Hematopoietic multipotent progenitor cell treated with erythropoietin and hydrocortisone succinate and interleukin-3 and kit ligand, for 4 days (in vitro differentiated cells): ENCODE data around the gene FZD2.
A peak's percentile ranks its signal among the peaks of the same experiment; 100 is the strongest.
"Not testable (repeated sequence)": the region's sequence is repeated elsewhere in the genome, so short reads cannot be mapped to it uniquely, and the experiment has no call there.

Source experiments
- DNase-seq: peaks from one replicate; pipeline ENCODE4 v3.0.0-alpha.2; 2015

The FZD2 gene

DNA sequence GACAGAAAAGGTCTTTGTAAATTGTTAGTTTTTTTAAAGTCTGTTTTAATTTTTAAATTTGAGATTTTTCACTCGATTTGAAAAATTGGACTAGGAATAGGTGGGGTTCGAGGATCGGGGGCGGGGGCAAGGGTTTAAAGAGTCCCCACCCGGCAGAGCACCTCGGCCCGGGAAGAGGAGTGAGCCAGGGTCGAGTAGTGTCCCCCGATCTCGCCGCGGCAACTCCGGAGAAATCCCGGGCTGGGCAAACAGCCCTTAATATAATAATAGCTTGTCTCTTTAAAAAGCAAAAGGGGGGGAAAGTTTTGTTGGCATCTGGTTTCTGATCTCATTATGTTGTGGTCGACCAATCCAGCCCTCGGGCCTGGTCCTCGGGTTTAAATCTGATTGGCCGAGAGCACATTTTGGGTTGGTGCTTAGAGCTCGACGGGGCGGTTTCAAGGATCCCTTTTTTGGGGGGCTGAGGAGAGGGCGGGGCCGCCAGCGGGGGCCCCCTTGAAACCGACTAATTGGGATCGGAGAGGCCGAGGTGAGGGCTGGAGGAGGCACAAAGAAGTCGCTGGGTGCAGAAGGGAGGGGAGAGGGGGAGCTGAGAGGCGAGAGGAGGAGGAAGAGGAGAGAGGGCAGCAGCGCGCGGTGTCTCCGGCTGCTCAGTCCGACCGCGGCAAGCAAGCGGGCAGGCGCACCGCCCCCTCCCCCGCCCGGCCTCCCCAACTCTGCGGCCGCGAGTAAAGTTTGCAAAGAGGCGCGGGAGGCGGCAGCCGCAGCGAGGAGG is at the start of gene FZD2:
Gene FZD2, plus strand, starts transcription at position 653 of the 775 bp plus-strand sequence. CDS start 205 bp downstream, outside the sequence.
- DNase-seq, result peak; percentile 94

DNA sequence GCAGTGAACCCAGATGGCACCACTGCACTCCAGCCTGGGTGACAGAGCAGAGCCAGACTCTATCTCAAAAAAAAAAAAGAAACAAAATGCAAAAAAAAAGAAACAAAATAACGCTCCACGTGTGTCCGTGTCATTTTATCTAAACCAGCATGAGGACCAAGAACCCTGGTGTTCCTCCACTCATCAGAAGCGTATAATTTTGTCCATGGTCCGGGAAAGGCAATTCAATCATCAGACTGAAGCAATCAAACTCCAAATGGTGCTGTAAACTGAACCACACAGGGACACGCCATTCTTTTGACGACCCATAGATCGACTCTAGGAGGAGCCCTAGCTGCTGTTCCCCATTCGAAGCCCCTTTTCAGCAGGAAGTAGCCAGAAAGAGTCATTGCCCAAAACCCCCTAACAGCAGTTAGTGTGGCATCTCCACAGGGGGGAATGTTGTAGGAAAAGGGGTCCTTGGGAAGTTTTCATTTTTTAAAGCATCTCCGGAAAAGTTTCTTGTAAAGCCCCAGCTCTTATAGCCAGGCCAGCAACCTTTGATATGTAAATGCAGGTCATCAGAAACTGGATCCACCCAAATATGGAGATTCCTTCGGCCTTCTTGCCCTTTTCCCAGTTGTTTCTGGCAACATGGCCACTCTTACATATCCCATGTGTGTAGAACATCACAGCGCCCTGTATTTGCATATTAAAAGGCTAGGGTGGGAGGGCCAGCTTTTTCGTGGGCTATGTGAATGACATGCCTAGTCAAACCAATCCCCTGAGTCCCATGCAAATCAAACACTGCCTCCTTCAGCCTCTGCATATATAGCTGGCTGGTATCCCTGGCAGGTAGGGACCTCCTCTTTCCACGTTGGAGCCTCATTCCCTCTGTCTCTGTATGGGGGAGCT is 45.8 kb upstream of the FZD2 start:
- peak; percentile 62 for DNase-seq

DNA sequence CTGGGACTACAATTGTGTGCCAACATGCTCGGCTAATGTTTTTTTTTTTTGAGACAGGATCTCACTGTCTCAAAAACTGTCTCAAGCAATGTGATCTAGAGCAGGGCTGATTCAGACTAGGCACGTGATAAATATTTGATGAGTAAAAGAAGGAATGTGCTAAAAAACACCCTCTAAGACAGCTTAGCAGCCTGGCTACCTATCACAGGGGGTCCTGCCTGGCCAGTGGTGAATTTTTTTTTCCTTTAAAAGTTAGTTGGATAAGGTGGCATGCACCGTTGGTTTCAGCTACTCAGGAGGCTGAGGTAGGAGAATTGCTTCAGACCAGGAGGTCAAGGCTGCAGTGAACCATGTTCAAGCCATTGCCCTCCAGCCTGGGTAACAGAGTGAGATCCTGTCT is 39.3 kb upstream of the FZD2 start:
- DNase-seq, result no peak

DNA sequence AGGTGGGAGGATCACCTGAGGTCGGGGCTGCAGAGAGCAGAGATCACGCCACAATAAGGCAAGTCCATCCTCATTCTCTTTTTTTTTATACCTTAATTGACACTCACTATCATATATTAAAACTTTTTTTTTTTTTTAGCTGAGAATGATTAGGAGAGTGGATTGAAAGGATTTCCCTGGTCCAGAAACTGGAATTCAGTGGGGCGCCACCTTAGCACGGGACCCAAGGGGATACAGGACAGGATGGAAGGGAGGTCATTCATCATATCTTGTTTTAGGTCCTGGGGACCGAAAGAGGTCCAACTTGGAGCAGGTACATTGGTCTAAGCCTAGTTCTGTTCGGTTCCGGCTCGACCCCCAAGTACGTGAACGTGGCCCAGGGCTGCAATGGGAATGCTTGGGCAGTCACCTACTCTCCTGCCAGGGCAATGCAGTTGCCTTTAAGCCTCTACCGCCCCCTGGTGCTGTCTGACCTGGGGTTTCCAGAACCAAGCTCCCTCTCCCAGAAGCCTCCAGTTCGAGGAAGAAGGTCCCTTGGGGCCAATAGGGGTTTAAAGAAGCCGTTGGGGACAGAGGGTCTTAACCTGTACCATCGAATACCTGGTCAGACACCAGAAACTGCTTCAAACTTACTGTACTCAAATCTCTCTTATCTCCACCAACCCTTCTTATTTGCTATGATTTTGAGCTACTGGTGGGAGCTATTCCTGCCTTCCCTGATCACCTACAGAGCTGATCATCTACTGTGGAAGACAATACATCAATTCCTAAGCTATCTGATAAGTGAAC is 34.2 kb upstream of the FZD2 start:
- peak; percentile 92 for DNase-seq

DNA sequence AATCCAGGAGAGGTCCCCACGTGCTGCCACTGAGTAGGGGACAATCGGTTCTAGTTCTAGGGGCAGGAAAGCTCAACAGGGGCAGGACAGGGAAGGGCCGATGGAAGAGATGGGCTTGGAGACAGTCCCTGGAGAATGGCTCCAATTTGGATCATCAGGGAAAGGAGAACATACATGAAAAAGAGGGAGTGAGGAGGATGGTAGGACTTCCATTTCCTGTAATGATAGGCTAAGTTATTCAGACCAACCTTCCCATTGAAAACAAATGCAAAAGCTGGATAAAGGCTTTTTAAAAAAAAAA is 33.7 kb upstream of the FZD2 start:
- DNase-seq, result no peak

DNA sequence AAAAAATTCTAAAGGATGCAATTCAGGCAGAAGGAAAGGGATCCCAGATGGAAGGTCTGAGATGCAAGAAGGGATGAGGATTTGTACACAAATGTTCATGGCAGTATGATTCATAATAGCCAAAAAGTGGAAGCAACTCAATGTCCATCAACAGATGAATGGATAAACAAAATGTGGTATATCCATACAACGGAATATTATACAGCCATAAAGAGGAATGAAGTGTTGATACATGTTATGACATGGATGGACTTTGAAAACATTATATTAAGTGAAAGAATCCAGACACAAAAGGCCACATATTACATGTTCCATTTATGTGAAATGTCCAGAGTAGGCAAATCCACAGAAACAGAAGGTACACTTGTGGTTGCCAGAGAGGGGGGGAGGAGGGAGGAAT is 30.2 kb upstream of the FZD2 start:
- no peak for DNase-seq

DNA sequence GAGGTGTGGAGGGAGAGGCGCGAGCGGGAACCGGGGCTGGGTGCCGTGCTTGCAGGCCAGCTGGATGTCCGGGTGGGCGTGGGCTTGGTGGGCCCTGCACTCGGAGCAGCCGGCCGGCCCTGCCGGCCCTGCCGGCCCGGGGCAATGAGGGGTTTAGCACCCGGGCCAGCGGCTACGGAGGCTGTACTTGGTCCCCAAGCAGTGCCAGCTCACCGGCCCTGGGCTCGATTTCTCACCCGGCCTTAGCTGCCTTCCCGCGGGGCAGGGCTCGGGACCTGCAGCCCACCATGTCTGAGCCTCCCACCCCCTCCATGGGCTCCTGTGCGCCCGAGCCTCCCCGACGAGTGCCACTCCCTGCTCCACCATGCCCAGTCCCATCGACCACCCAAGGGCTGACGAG is 29.3 kb upstream of the FZD2 start:
- no peak for DNase-seq

DNA sequence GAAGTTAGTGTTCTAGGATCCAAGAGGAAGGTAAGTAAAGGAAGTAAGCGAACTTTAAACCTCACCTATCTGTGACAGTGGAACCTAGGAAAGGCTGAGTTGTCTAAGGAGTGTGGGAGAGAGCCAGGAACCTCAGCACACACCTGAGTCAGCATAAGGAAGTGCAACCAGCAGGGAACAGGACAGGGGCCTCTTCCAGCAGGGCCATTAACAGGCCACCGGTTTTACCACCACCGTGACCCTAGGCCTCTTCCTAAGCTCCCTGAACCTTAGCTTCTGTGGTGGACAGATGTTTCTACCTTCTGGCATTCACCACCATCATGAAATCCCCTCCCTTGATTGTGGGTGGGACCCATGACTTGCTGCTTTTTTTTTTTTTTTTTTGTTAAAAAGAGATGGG is 27.4 kb upstream of the FZD2 start:
- DNase-seq, result no peak

DNA sequence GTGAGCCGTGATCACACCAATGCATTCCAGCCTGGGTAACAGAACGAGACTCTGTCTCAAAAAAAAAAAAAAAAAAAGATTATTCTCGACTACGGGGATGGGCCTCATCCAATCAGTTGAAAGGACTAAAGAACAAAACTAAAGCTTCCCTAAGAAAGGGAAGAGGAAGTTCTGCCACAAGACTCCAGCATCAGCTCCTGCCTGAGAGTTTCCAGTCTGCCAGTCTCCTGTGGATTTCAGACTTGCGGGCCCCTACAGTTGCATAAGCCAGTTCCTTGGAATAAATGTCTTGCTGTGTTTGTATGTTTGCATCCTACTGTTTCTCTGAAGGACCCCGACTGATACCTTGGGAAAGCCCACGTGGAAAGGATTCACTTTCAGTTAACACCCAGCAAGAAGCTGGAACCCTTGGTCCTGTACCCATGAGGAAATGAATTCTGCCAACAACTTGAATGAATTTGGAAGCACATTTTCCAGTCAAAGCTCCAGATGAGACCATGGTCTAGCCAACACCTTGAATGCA is 26.3 kb upstream of the FZD2 start:
- no peak for DNase-seq

DNA sequence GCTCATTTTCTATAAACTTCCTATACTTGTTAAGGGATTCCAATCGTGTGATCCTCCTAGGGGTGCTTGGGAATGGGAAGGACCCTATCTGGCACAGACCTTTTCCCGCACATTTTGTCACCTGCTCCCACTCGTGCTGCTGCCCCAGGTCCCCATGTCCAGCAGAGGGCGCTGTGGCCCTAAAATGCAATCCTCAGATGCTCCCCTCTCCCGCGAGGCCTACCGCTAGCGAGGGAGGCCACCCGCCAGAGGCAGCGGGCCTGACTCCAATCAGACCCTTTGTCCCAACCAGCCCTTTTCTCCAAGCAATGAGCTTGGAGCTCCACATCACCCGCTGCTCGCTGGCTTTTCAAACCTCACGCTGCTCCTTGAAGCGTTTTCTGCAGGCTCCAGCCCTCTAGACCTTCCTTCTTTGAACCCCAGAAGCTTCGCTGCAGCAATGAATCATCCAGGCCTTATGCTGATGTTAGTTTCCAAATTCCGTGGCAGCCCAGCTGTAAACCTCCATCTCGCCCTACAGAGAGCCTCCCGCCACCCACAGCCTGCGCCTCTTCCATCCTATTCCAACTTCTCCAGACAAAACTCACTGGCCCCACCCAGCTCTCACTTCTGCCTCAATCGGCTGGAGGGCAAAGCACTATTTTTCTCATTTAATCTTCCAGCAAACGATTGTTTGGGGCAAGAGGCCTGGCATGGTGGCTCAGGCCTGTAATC is 23.6 kb upstream of the FZD2 start:
- DNase-seq, result peak; percentile 92

DNA sequence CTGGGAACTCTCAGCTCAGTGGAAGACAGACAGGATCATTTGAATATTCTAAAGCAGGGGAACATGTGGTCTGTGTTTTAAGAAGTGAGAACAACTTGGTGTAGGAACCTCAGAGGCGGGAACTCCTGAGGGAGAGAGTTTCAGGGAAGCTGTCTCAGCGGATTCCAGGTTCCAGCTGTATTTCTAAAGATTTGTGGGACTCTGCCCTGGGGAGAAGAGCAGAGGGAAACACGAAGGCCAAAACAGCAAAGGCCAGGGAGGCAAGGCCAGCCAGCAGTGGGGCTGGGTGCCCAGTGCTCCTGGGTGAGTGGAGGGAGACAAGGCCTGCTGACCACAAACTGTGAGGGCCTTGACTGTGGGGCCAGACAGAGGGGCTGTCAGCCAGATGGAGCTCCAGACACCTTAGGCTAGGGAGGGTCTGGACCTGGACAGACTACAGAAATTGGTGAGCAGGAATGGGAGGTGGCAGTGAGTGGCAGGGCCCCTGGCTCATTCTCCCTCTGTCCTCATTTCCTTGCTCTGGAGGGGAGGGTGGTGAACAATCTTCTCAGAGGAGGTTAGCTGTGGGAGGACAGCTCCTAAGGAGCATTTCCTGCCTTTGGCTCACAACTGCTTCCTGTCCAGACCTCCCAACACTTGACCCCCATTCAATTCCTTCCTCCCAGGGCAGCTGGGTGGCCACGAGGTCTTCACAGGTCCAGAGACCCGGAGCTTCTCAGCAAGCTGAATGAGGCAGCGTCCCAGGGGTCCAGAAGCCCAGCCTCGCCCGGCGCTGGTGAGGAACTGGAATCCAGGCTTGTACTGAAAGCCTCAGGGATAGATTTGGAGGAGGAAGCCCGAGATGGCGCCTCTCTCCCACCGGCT is 21.0 kb upstream of the FZD2 start:
- DNase-seq, result no peak

DNA sequence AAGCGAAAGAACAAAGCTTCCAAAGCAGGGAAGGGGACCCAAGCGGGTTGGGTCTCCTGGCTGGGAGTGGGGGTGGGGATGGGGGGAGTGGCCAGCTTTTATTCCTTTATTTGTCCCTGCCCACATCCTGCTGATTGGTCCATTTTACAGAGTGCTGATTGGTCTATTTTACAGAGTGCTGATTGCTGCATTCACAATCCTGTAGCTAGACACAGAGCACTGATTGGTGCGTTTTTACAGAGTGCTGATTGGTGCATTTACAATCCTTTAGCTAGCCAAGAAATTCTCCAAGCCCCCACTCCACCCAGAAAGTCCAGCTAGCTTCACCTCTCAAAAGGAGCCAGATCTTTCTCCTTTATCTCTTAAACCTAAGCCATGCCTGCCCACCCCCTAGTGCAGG is 19.4 kb upstream of the FZD2 start:
- DNase-seq, result not testable (repeated sequence)

DNA sequence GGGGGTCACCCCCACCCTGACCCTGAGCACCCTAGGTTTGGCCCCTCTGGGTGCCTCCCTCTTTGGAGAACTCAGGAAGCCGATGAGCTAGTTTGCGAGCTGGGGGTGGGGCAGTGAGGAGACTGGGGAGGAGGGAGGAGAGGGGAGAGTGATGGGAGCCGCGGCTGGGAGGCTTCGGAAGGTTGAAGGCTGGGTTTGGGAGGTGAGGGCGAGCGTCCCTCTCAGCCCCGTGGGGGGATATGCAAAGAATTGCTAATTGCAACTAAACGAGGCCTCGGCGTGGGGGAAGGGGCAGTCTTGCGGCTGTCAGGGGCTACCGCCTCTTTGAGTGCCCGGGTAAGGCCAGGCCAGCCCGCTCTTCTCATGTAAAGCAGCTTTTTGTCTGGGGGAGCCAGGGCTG is 17.6 kb upstream of the FZD2 start:
- no peak for DNase-seq

DNA sequence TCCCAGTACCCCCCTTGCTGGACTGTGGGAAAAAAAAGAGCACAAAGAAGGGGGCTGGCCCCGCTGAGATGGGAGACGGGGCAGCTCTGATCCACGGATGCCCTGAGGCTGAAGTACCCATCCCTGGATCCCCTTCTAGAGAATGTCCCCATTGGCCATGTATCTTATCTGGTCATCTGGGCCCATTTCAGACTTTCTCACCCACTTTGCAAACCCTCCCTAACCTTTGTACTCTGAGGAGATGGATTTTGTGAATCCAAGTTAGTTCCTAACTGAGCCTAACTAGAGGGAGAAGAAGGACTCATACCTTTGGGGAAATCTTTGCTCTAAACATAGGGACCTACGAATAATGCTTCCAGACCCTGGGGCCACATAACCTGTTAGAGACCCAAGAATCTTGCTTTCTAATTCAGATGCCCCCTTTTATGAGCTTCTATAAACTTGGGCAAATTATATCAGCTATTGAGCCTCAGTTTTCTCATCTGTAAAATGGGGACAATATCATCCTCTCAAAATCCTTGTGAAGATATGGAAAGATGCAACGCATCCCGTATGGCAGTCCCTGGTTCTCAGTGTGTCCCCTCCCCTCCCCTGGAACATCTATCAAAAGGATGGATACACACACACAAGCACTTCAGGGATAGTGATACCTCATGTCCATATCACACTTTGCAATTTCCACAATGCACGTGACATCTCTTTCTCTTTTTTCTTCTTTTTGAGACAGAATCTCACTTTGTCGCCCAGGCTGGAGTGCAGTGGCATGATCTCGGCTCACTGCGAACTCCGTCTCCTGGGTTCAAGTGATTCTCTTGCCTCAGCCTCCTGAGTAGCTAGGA is 16.8 kb upstream of the FZD2 start:
- DNase-seq, result no peak

DNA sequence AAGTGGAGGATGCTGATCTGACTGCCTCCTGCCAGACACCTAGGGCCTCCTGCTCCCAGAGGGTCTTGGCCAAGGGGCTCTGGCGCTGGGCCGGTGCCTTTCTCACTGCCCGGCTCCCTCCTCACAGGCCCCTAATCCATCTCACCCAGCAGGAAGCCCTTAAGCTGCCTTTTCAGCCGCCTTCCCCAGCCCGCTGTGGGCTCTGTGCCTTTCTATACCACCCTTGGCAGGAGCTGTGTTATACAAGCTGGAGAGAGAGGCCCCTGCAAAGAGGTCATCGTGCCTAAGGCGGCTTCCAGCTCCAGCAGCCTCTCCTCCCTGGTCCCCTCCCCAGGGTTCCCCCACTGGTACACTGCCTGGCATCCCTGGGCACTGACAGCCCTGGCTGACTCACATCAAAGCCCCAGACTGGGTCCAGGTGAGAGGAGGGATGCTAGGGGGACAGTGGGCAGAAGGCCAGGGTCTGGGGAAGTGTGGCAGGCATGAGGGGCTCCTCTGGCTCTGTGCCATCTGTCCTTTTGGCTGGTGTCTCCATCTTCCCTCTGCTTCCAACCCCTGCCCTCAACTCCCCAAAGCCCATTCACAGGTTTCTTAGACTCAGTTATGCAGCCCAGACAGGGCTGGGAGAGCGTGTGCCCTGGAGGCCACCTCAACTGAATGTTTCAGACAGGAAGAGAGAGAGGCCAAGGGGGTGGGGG is 15.3 kb upstream of the FZD2 start:
- no peak for DNase-seq

DNA sequence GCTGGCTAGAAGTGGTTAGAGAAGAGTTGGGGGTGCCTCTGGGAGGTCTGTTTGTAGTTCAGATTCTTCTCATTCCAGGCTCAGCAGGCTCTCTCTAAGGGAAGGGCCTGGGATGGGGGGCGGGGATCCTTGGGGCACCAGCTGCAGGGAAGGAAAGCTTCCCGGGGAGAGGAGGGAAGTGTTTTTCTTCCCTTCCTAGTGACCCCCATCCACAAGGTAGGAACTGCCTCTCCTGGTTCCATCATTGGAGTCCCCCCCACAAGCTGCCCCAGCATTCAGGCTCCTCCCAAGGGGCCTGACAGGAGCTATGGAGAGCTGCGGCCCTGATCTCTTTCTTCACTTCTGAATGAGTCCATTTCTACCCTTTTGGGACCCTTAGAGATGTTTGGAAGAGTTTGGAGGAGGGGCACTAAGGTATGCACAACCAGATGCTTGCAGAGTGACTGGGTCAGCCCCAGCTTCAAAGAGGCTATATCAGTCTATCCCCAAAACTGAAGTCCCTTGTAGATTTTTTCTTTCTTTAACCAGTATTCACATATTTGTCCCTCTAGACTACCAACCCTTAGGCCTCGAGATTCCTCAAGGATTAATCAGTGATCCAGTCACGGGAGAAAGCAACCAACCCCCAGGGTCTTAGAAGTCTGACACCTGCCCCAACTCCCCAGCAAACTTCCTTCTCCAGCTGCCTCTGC is 13.9 kb upstream of the FZD2 start:
- no peak for DNase-seq

DNA sequence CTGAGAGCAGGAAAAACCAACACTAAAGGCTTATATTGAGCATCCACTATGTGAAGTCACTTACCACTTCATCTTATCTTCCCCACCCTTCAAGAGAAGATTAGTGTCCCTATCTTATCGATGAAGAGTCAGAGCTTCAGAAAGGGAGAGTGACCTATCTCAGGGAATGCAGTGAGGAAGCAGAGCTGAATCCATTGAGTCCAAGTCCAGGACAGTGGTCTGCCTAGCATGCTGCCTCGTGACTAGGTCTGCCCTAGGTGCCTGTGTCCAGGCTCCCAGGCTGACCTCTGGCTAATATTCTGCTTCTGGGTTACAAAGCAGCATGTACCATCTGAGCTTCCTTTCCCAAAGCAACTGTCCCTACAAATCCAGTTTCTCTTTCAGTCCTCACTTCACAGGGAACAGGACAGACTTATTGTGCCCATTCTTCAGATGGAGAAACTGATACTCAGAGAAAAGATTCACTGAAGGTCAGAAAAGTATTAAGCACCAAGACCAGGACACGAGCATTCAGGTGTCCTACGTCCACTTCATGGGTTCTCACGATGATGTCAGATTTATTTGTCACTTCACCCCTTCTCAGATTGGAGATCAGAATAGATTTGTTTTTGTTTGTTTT is 13.3 kb upstream of the FZD2 start:
- no peak for DNase-seq

DNA sequence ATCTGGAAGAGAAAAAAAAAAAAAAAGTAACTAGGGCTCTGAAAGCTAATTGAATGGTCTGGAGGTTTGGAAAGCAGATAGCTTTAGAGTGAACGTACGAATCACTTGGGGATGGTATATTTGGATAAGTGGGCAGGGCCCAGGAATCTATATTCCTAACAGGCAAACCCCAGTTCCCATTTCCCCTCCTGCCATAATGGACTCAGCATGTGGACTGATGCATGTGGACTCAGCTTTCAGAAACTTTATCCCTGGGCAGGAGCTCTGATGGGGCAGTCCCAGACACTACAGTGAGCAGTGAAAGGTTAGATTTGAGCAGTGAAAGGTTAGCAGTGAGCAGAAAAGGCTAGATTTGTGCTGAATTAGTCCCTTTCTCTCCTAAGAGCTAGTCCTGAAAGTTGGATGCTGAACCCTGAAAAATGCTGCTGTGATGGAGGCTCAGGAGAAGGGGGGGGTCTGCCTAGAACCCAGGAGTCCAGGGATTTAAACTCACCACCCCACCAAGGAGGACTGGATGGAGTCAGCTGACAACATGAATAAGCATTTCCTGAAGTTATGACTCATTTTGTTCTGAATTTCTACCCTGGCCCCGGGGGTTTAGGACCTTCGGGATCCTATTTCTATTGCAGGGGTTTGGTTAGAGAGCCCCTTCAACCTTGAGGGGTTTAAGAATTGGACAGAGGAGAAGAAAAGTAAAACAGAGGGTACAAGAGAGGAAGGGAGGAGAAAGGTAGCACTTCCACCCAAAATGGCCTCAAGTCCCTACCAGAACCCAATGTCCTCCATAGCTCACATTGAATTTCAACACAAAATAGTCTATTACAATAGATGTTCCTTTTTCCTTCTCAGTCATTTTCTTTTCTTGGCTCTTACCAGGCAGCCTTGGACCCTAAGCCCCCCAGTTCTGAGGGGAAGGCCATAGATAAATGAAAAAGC is 10.3 kb upstream of the FZD2 start:
- peak; percentile 30 for DNase-seq
